Measurements from ENCODE around the gene HMGN3. TPM values are rescaled to one million over a fixed set of nuclear protein-coding genes. Genes with fewer than 3 reads are reported as not detected.

Gene HMGN3
- total and polyA plus RNA-seq, 4 donors = 78.4 to 351 (median 188) TPM

DNA sequence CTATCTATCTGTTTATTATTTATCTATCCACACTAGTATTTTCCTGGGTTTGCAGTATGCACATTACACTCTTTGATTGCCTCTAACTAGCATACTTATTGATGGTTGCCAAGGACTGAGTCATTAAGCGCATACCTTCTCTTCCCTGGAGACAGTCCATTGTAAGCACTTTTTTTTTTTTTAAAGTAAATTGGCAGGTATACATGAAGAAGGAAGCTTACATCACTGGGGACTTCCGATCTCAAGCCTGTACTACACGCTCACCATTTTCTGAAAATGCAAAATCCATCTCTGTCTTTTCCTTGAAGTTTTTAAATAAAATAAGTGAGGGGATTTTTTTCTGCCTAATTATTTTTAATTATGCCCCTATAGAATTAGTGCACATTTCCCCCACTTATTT, 63.5 kb downstream of the HMGN3 start:
- H3K36me3 ChIP-seq (ENCODE audit: control insufficient read depth in 4 of 4, insufficient read depth in 4 of 4, low read length in 4 of 4) = no peaks in the 10 kb centered on the region
- H3K4me3 ChIP-seq = no peak overlapping the region
- H3K4me1 ChIP-seq (ENCODE audit: control insufficient read depth in 5 of 5, insufficient read depth in 5 of 5, low read length in 5 of 5) = no peaks in the 10 kb centered on the region
- no peak overlapping the region for H3K27ac ChIP-seq (ENCODE audit: low read depth in 1 of 2, low read length in 1 of 2)
- no peak for ATAC-seq (ENCODE audit: insufficient read depth, low FRiP score)
- TF ChIP-seq, protein P1, sequence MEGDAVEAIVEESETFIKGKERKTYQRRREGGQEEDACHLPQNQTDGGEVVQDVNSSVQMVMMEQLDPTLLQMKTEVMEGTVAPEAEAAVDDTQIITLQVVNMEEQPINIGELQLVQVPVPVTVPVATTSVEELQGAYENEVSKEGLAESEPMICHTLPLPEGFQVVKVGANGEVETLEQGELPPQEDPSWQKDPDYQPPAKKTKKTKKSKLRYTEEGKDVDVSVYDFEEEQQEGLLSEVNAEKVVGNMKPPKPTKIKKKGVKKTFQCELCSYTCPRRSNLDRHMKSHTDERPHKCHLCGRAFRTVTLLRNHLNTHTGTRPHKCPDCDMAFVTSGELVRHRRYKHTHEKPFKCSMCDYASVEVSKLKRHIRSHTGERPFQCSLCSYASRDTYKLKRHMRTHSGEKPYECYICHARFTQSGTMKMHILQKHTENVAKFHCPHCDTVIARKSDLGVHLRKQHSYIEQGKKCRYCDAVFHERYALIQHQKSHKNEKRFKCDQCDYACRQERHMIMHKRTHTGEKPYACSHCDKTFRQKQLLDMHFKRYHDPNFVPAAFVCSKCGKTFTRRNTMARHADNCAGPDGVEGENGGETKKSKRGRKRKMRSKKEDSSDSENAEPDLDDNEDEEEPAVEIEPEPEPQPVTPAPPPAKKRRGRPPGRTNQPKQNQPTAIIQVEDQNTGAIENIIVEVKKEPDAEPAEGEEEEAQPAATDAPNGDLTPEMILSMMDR (IDR thresholded peaks at IDR 0.05; ENCODE audit: control extremely low read depth, extremely low read depth) = no peak
- no peak for DNase-seq
- WGBS, 2 donors = 44 to 70% methylated on average over 3 of the region's 3 CpGs
- no peak overlapping the region for H3K9ac ChIP-seq (ENCODE audit: insufficient read depth in 1 of 2, low read length in 2 of 2)
- no peaks in the 10 kb centered on the region for H3K27me3 ChIP-seq (ENCODE audit: control insufficient read depth in 3 of 3, insufficient read depth in 3 of 3, low read length in 2 of 3)
- H3K9me3 ChIP-seq (ENCODE audit: control insufficient read depth in 4 of 4, insufficient read depth in 3 of 4, low read length in 3 of 4) = no peaks in the 10 kb centered on the region

DNA sequence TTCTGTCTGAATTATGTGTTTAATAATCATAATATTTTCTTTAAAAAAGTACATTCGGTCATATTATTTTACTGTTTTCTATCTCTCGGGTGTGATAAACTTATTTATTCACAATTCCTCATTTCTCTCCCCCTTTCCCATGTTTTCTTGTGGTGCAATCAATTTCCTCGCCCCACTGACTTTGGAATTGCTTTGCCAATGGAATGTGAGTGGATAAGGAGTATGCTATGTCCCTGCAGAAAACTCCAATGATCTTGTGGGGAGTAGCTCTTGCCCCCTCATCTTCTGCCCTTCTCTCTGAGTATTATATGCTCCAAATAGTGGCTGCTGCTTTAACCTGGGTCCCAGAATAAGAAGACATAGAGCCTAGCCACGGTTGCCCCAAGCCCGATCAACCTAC, 64.1 kb downstream of the HMGN3 start:
- Histone ChIP-seq H3K27me3 (ENCODE audit: control insufficient read depth in 3 of 3, insufficient read depth in 3 of 3, low read length in 2 of 3) (no peaks in the 10 kb centered on the region), H3K4me3 (no peak overlapping the region), H3K36me3 (ENCODE audit: control insufficient read depth in 4 of 4, insufficient read depth in 4 of 4, low read length in 4 of 4) (no peaks in the 10 kb centered on the region), H3K9ac (ENCODE audit: insufficient read depth in 1 of 2, low read length in 2 of 2) (no peak overlapping the region), H3K4me1 (ENCODE audit: control insufficient read depth in 5 of 5, insufficient read depth in 5 of 5, low read length in 5 of 5) (no peaks in the 10 kb centered on the region), H3K9me3 (ENCODE audit: control insufficient read depth in 4 of 4, insufficient read depth in 3 of 4, low read length in 3 of 4) (no peaks in the 10 kb centered on the region), H3K27ac (ENCODE audit: low read depth in 1 of 2, low read length in 1 of 2) (no peak overlapping the region)
- TF ChIP-seq, protein P1 (IDR thresholded peaks at IDR 0.05; ENCODE audit: control extremely low read depth, extremely low read depth) = no peak
- ATAC-seq (ENCODE audit: insufficient read depth, low FRiP score) = no peak
- DNase-seq = no peak
- WGBS, 2 donors = 89 to 91% methylated on average over 5 of the region's 5 CpGs

DNA sequence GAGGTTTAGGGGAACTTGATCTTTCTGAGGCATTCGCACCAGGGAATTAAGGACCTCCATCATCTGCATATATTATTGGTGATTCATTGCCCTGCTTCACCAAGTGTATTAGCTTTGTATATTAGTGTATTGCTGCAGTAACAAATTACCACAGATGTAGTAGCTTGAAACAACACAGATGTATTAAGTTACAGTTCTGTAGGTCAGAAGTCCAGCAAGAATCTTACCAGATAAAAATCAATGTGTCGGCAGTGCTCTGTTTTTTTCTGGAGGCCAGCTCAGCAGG, 65.8 kb downstream of the HMGN3 start:
- Histone ChIP-seq H3K4me3 (no peak overlapping the region), H3K9ac (ENCODE audit: insufficient read depth in 1 of 2, low read length in 2 of 2) (no peak overlapping the region), H3K27me3 (ENCODE audit: control insufficient read depth in 3 of 3, insufficient read depth in 3 of 3, low read length in 2 of 3) (no peaks in the 10 kb centered on the region), H3K27ac (ENCODE audit: low read depth in 1 of 2, low read length in 1 of 2) (no peak overlapping the region), H3K36me3 (ENCODE audit: control insufficient read depth in 4 of 4, insufficient read depth in 4 of 4, low read length in 4 of 4) (no peaks in the 10 kb centered on the region), H3K9me3 (ENCODE audit: control insufficient read depth in 4 of 4, insufficient read depth in 3 of 4, low read length in 3 of 4) (no peaks in the 10 kb centered on the region), H3K4me1 (ENCODE audit: control insufficient read depth in 5 of 5, insufficient read depth in 5 of 5, low read length in 5 of 5) (no peaks in the 10 kb centered on the region)
- TF ChIP-seq, protein P1 (IDR thresholded peaks at IDR 0.05; ENCODE audit: control extremely low read depth, extremely low read depth) = no peak
- ATAC-seq (ENCODE audit: insufficient read depth, low FRiP score) (no peak), DNase-seq (no peak)
- WGBS, 2 donors = 76 to 89% methylated on average over 2 of the region's 2 CpGs

DNA sequence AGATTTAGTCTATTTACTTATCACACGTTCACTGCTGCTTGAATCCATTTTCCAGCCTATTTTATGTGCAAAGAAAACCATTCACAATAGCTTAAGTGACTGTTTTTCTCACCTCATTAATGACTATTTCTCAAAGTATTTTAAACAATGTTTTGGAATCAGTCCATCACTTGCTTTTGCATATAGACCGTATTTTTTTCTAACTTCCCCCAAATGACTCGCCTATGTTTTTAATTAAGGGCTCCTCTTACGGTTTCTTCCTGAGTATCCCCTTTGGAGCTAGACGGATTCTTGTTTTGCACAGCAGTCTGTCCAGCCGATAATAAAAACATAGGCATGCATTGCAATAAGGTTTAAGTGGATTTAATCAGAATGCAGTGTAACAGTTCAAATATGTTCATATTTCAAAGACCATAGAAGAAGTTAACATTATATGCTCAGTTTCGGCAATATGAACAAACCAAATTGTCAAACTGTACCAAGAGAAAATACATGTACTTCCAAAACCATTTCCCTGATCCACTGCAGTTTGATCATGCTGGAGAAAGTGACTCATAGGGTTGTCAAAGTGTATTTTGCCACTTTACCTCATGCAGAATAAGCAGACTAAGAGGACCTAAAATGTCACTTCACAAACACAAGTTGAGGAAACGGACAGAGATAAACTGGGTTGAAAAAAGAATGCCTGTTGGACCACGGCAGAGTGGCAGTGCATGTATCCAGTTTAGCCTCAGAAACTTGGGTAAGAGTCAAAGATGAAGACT, 66.4 kb downstream of the HMGN3 start:
- Histone ChIP-seq H3K27me3 (ENCODE audit: control insufficient read depth in 3 of 3, insufficient read depth in 3 of 3, low read length in 2 of 3) (no peaks in the 10 kb centered on the region), H3K27ac (ENCODE audit: low read depth in 1 of 2, low read length in 1 of 2) (no peak overlapping the region), H3K4me3 (no peak overlapping the region), H3K9me3 (ENCODE audit: control insufficient read depth in 4 of 4, insufficient read depth in 3 of 4, low read length in 3 of 4) (no peaks in the 10 kb centered on the region), H3K36me3 (ENCODE audit: control insufficient read depth in 4 of 4, insufficient read depth in 4 of 4, low read length in 4 of 4) (no peaks in the 10 kb centered on the region), H3K4me1 (ENCODE audit: control insufficient read depth in 5 of 5, insufficient read depth in 5 of 5, low read length in 5 of 5) (no peaks in the 10 kb centered on the region), H3K9ac (ENCODE audit: insufficient read depth in 1 of 2, low read length in 2 of 2) (no peak overlapping the region)
- DNase-seq (peak in 2 of 3 donors; percentile 23 to 38), ATAC-seq (ENCODE audit: insufficient read depth, low FRiP score) (no peak)
- TF ChIP-seq, protein P1 (IDR thresholded peaks at IDR 0.05; ENCODE audit: control extremely low read depth, extremely low read depth) = no peak
- 47 to 69% methylated on average over 9 of the region's 9 CpGs for WGBS, 2 donors

All from lung (tissue), 12 donors.